Stimulated activated naive CD8-positive, alpha-beta T cell treated with anti-CD3 and anti-CD28 coated beads, Interleukin-15, Interleukin-2, amounts not matched to agents 100 U/mL and 50 U/mL, for 24 hours (primary cell): ENCODE results near the gene SORCS2.

ENCODE experiments used
- ATAC-seq: fragments of 150-1000 bp; cut with Tn5 transposase; one replicate; pipeline ENCODE4 v1.10.0; 2021
- DNase-seq: peaks from one replicate; pipeline ENCODE4 v3.0.0; 2021

Gene SORCS2

DNA sequence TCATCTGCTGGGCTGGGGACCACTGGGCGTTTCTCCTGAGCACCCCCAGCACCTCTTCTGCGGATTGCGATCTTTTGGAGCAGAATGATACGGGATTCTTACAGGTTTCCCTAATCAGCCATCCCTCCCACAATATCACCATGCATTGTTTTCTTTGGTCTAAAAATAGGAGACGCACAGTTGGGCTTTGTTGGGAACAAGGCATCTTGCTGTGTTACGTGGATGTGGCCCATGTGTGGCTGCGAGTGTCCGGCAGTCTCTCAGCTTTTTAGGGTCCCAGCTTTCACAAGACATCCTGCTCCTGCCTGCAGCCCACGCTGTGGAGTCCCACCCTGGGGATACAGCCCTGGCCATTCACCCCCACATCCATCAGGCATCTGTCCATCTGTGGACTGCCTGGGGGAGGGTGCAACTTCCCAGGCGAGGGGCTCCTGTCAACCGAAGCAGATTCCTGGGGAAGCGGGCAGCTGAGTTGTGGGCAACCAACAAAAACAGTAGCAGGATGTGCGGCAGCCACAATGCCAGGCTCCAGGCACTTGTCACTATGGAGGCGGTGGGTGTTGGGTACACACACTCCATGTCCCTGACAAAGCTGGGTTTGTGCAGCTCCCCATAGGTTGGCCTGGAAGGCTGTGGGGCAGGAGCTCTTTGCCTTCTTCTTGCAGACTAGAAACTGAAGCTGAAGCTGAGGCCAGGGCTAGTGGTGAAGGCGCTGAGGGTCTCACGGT is 427.9 kb downstream of the SORCS2 start:
- DNase-seq (no peak), ATAC-seq (no peak)

DNA sequence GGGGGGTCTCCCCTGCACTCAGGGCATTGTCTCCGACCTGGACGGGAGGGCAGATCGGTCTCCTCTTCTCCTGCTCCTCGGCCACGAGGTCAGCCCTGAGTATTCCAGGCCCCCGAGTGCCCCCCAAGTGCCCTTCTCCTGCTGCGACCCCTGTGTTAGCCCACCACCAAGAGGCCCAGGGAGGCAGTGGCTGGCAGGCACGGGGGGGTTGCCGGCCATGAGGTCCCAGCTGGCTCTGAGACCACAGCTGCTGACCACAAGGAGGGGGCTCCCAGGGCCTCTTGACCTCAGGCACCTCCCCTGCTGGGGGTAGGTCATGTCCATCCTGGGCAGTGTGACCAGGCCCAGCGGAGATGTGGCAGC is 428.5 kb downstream of the SORCS2 start:
- DNase-seq (no peak), ATAC-seq (no peak)

DNA sequence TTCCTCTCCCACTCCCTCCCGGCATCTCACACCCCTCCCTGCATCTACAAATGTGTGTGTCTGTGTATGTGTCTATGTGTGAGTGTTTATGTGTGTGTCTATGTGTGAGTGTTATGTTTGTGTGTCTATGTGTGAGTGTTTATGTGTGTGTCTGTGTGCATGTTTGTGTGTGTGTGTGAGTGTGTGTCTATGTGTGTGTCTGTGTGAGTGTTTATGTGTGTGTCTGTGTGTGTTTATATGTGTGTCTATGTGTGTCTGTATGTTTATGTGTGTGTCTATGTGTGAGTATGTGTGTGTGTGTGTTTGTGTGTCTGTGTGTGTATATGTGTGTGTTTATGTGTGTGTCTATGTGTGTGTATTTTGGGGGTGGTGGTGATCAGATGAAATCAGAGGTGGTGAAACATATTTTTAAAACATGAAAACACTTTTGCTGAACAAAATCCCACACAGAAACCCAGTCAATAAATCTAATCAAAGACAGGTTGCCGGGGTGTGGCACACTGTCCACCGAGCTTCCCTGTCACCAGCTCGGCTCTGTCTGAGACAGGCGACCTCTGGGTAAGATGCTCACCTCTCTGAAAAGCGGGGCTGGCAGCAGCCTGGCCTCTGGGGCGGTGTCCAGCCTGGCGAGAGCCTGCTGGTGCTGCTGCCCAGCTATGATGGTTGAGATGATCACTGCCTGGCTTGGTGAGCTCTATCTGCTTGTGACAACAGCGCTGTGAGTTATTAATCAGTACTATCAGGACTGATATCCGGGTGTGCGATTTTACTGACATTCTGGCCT is 429.1 kb downstream of the SORCS2 start:
- DNase-seq, result no peak

DNA sequence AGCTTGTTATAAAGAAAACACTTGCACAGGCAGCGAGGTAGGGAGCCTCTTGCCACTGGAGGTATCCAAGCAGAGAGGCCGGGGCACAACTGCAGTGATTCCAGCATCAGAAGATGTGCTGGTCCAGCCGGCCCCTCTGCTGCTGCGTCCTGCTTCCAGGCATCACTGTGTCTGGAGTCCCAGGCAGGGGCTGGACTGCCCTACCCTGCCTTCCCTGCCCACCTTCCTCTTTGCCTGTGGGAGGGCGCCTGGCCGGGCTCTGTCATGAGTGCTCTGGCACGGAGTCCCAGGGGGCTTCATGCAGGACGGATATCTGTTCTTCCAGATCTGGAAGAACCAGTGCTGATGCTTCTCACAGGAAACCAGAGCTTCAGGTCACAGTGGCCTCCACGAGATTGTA is 430.0 kb downstream of the SORCS2 start:
- ATAC-seq (no peak), DNase-seq (no peak)

More for the DNA sequence above, 429.1 kb downstream of the SORCS2 start:
- ATAC-seq, result no peak

DNA sequence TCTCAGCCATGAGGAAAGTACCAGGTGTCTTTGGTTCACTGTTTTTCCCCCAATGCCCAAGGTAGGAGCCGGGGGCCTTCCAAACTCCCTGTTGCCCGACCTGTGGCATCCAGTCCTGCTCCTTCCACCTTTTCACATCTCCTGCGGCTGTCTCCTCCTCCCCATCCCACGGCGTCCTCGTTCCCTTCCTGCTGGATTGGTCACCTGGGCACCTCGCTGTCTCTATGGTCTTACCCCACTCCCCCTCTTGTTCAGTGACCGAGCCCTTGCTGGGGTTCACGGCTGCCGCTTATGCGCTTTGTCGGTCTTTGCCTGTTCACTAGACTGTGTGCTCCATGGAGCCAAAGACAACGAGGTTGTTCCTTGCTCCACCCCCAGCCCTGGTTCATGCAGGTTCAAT is 431.1 kb downstream of the SORCS2 start:
- ATAC-seq, result no peak

DNA sequence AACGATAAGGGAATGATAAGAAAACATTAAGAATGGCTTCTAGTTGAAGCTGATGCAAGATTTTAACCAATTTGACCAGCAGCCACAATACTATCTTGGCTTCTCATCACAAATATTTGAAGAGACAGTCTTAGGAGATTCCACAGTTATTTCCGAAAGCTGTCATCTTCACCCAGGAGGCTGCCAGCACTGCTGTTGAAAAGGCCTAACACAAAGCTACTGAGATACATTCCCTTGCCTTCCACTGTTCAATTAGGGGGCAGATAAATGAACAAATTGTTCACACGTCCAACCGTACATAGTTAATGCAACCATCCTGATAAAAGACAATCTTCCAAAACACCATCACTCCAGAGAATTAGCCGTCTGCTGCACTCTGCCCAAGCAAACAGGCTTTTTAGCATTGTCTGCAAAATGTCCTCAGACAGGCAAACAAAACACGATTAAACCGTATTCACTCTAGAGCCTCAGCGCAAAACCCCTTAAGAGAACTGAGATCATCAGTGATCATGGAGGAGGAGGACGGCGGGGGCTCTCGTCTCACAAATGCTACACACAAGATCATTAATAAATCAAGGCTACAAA is 432.1 kb downstream of the SORCS2 start:
- ATAC-seq (no peak), DNase-seq (no peak)

More for the DNA sequence above, 431.1 kb downstream of the SORCS2 start:
- DNase-seq, result no peak

DNA sequence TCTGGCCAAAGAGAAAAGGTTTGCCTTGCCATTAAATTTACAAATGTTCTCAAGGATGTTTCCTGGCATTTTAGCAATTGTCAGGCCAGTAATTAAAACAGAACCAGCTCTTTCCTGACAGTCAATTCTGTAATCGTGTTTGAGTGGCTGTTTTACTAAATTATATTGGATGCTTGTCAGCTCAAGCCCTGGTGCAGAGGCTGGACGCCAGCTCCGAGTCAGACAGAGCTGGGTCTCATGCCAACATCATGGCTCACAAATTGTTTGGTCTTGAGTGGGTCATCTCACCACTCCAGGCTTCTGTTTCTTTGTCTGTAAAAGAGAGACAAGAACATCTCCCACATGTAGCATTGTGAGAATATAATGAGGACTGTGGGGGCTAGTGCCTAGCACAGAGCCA is 432.7 kb downstream of the SORCS2 start:
- DNase-seq (no peak), ATAC-seq (no peak)

DNA sequence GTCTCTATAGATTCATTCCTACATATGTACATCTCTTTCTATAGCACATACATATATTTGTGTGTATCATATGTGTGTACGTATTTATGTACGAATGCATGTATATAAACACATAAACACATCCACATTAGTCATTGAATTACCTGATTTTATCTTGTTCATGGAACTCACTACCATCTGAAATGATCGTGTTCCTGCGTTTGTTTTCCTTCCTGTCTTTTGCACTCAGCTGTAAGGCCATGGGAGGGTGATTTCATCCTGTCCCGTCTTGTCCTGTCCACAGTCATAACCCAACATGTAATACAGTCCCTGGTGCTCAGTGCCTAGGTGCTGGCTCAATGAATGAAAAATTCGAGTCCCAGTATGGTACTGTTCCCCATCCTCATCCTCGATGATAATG is 434.2 kb downstream of the SORCS2 start:
- no peak for DNase-seq
- no peak for ATAC-seq

DNA sequence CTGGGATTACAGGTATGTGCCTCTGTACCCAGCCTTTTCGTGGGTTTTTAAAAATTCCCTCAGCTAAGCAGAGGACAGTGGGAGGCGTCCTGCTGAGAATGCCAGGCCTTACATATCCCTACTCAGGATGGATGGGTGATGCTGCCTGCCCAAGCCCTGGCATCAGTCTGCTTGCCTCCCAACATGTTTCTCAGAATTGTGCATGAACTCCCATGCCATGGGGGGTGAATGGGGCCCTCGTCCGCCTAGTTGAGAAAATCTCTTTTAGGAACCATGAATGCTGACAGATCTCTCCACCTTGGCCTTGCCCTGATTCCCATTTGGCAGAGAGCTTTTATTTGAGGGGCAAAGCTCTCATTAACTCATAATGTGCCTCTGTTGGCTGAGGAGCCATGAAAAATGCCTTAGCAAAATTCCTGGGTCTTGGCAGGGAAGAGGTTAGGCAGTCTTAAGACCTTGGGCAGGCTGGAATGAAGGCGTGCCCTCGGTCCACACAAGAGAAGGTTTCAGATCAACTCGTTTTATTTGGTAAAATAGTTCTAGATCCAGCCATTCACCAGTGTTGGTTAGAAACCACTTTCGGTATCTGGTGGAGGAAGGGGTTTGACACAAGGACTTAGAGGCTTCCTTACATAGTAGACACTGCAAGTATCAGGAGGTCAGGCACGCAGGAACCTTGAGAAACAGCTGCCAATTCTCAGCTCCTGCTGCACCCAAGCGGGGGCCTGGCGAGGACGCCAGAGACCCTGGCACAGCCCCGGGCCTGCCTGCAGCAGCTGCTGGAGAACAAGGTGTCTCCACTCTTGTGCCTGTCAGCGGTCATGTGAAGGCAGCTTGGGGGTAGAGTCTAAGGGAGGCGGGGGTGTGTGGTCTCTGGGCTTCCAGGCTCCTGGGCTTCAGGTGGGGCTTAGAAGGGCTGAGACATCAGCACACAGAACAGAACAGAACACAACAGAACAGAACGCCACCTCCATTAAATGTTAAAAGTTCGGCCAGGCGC is 435.2 kb downstream of the SORCS2 start:
- ATAC-seq, result no peak
- DNase-seq, result no peak

DNA sequence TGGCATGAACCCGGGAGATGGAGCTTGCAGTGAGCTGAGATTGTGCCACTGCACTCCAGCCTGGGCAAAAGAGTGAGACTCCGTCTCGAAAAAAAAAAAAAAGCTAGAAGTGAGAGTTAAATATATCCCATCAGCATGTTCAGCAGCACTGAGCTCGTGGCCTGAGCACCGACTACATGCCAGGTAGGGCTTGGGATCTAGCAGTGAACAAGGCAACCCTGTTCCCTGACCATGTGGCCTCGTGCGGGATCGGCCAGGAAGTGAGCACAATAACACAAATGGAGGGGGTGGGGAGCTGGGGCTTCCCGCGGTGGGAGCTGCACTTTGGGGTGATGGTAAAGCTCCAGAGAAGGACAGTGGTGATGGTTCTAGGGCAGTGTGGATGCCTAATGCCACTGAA is 436.1 kb downstream of the SORCS2 start:
- DNase-seq (no peak), ATAC-seq (no peak)

DNA sequence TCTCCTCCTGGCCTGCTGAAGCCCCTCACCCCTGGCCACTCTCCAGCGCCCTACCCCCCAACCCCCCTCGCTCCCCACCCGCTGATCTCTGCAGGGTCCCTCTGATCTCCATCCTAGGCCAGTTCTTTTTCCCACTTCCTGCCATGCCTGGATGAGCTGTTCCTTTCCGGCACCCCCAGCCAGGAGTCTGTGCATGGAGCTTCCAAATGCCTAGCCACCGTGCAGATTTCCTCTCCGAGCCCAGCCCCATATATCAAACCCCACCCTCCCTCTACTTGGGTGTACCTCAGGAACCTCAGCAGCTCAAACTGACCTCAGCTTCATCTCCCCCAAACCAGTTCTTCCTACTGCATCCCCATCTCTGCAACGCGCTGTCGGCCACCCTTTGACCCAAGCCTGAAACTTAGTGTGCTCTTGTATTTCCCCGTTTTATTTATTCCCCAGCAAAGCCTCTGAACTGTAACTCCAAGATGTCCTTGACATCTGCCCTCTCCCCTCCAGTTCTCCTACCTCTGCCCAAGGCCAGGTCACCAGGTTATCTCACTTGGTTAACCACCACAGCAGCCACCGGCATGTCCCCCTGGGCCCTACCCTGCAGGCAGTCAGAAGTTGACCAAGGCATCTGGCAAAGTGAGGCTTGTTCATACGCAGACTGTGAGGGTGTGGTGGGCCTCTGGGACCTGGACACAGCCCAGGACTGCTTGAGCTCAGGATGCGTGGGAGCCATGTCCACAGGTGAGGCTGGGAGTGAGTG is 437.3 kb downstream of the SORCS2 start:
- ATAC-seq (no peak), DNase-seq (no peak)

DNA sequence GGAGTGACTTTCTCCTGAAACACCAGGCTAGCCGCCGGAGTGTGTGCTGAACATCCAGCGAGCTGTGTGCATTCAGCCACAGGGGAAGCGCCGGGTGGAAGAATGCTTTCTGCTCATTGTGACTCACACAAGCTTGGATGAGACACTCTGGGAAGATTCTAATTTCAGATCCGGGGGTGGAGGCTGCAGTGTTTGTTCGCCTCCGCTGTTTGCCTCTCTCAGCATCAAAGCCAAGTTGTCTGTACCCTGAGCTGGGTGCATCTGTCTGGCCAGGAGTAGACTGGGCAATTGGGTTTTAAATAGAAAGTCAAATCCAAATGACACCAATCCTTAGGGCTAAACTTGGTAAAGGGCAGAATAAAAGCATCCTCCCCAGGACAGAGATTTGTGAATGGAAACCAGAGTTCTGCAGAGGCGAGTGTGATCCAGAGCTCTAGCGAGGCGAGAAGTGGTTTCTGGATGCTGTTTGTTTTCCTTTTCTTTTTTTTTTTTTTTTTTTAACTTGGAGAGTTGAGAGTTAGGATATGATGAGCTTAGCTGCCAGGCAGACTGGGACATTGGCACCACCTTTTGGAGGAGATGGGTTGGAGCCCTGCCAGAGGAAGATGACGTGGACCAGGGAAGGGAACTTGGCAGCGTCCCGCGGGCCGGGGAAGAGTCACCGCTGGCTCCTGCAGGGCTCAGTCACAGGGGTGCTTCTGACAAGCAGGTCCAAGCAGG is 438.4 kb downstream of the SORCS2 start:
- no peak for DNase-seq
- no peak for ATAC-seq

DNA sequence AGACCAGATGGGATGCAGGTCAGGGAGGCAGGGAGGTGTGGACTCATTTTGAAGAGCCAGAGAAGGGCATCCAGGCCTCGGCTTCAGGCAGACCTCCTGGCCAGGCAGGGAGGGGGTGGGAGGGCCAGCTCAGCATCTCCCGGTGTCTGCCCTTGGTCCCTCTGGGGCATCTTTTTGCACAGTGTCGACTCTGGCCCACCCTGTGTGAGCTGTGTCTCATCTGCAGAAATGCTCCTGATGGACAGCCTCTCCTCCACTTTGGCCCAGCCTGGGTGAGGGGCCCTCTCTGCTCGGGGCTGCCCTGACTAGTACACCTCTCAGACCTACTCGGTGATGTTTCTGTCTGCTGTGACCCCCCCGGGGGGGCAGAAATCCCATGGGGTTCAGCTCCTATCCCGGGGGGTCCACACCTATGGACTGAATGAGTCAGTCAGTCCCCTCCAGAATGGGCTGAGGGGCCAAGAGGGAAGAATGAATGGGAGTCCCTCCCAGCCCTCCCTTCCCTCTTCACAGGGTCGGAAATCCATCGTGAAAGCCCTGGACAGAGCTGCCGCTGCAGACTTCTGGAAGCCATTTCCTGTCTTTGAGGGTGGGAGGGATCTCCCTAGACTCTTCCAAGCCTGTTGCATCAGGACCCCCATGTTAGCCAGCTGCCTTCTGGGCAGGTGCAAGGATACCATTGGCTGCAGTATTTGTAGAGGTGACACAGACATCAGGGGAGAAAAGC is 439.1 kb downstream of the SORCS2 start:
- ATAC-seq, result no peak

DNA sequence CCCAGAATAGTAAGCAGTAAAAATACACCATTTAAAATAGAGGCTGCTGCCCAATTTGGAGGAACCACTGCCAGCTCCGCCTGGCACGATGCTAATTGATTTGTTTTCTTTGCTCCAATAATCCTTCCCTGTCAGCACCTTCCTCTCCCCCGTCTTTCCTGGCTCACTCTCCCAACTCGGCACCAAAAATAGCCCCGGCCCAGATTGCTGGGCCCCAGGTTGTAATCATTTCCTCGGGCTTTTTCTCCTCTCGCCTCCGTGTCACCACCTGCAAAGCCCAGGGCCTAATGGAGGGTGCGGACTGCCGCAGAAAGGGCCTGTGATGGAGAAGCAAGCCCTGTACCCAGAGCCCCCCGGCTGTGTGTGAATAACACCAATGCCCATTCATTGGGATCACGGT is 440.0 kb downstream of the SORCS2 start:
- ATAC-seq (no peak), DNase-seq (no peak)

More for the DNA sequence above, 439.1 kb downstream of the SORCS2 start:
- DNase-seq, result no peak

DNA sequence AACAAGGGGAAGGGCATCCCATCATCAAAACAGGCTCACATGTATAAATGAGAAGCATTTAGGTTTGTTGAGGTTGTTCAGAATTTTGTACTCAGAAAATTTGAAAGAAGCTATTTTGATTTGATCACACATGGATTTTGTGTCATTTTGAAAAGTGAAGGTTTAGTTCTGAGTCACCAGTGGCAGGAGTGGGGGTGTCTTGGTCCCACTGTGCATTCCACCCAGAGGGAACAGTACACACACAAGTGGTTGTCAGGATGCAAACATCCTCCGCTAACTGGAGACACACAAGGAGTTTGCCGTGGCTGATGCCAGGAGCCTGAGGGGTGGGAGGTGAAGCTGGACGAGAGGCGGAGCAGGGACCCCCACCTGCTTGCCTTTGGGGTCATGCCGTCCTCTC is 440.6 kb downstream of the SORCS2 start:
- DNase-seq (no peak), ATAC-seq (no peak)

DNA sequence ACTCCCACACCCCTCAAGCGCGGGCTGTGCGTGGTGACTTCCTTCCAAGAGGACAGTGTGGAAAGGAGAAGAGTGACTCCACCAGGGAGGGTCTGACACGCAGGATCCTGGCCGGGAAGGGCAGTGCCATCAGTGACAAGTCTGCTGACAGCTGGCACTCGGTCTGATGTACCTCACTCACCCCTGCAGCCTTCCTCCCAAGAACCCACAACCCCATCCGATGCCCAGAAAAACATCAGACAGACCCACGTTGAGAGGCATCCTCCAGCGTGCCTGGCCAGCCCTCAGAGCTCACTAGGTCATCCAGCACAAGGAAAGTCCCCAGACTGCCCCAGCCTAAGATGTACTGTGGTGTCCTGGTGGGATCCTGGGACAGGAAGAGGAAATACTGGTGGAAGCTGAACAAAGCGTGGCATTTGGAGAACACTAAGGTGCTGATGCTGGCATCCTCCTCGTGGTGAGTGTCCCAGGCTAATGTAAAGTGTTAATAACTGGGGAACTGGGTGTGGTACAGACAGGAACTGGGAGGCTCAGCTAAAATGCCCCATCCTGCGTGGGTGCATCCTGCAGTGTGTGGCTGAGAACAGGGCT is 442.4 kb downstream of the SORCS2 start:
- no peak for ATAC-seq
- no peak for DNase-seq

DNA sequence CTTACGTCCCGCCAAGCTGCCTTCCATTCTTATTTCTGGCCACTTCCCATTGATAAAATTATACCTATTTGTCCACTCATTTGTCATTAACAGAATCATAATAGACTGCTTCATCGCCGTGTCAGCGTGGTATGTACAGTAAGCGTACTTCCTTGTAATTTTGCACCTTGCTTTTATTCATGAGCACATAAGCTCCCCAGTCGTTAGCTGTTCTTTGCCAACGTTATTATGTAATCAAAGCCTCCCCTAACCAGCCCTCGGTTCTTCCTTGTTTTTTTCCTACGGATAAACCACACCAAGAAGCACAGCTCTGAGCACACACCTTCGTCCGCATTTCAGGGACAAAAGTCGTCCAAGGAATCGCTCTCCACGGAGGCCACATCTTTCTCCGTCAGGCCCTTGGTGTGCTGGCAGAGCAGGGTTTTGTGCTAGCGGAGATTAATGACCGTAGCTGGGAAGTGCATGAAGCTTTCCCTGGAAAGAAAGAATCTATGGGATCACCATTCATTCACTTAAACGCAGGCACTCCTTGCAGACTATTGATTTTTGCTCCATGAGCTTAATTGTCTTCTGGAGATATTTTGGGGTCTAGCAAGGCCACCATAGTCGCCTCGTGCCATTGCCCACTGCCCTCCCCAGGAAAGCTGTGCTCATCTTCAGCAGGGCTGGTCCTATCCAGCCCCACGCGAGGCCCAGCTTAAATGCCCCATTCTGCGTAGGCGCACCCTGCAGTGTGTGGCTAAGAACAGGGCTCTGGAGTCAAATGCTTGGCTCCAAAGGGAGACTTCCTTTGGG is 443.3 kb downstream of the SORCS2 start:
- DNase-seq (no peak), ATAC-seq (no peak)

DNA sequence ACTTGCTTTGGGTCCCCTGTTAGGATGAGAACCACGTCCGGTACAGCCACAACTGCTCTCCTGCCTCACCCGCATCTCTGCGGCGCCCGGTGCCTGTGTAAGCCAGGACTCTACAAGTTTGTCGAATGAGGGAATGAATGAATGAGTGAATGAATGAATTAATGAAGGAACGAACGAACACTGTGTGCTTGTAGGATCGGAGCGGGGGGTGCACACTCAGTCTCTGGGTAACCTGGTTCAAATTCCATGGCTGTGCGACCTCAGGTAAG is 443.8 kb downstream of the SORCS2 start:
- ATAC-seq (no peak), DNase-seq (no peak)

DNA sequence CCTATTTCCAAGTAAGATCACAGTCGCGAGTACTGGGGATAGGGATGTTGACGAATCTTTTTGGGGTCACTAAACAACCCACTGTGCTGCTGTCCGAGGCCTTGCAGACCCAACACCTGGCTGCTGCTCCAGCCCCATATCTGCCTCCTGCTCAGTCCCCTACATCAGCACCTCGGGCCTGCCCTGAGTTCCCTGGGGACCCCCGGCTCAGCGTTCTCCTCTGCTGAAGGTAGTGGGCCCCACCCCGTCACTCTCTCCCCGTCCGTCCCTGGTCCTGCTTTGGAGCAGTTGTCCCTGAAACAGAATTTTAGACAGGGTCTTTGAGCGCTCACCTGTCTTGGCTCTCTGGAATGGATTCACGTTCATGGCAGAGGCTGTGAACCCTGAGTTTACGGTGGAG is 444.8 kb downstream of the SORCS2 start:
- no peak for ATAC-seq

More for the DNA sequence above, 444.8 kb downstream of the SORCS2 start:
- no peak for DNase-seq
